ENCODE data around the gene KLHDC10. TPM values are rescaled to one million over a fixed set of nuclear protein-coding genes. Genes with fewer than 3 reads are reported as not detected.
A peak's percentile ranks its signal among the peaks of the same experiment; 100 is the strongest.

Gene KLHDC10, protein sequence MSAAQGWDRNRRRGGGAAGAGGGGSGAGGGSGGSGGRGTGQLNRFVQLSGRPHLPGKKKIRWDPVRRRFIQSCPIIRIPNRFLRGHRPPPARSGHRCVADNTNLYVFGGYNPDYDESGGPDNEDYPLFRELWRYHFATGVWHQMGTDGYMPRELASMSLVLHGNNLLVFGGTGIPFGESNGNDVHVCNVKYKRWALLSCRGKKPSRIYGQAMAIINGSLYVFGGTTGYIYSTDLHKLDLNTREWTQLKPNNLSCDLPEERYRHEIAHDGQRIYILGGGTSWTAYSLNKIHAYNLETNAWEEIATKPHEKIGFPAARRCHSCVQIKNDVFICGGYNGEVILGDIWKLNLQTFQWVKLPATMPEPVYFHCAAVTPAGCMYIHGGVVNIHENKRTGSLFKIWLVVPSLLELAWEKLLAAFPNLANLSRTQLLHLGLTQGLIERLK
- total RNA-seq (10 to 100 TPM; 11.3 to 36.4 (median 28.5) TPM), polyA plus RNA-seq (10 to 100 TPM; 11.8 to 25.0 TPM)
- long read RNA-seq, donor 1, partial matches to known transcripts, result 1 of 4 reads
- long read RNA-seq, donor 1, other reads (novel, unspliced or antisense), result 3 of 4 reads
- long read RNA-seq, donor 2, full-length matches to known transcripts, result 3 of 8 reads
- long read RNA-seq, donor 2, partial matches to known transcripts, result 0 of 8 reads
- long read RNA-seq, donor 2, other reads (novel, unspliced or antisense), result 5 of 8 reads
- long read RNA-seq, donor 3, partial matches to known transcripts, result 10 of 18 reads
- long read RNA-seq, donor 3, other reads (novel, unspliced or antisense), result 8 of 18 reads

DNA sequence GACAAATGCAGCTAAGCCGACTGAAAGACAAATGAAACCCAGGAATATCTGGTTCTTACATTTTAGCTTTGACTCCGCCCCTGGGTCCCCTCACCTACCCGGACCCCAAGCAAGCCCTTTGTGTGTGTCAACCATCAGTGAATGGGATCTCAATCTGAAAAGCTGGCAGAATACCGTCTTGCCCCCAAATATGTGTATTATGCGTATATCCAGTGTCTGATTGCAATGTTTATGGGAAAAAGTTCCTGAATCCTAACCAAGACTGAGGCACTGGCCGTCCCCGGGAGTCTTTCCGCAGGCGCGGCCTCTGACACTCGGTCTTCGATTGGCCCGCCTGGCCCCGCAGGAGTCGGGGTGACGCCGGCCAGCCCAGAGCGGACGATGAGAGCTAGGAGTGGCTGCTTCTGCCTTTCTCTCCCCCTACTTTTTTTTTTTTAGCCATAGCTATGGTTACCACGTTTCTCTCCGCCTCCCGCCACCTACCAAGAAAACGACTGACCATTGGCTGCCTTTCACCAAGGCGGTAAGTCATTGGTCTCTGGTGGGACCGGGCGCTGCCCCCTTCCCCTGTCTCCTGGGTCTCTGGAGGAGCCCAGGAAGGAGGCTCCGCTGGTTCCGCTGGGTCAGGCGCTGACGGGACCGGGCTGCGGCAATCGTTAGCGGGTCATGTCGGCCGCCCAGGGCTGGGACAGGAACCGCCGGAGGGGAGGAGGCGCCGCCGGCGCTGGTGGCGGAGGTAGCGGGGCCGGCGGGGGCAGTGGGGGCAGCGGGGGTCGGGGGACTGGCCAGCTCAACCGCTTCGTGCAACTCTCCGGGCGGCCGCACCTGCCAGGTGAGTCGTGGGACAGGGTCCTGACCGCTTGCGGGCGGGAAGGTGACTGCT, at the start of gene KLHDC10:
KLHDC10 (plus strand) TSS at position 557 of the 883 bp plus-strand sequence; CDS start at position 667, 110 bp downstream.
- intact Hi-C loops (cut with DNase I), result loop anchor here in 3 of 4 donors (5.0 to 10.0 kb wide), 3 partner anchors 422 to 665 kb away; partner anchors contain the start of genes KLF14 (in 1 of the 3) and MEST (in 1 of the 3)
- WGBS, 3 donors, result 1% methylated on average over 38 to 57 of the region's 57 CpGs

DNA sequence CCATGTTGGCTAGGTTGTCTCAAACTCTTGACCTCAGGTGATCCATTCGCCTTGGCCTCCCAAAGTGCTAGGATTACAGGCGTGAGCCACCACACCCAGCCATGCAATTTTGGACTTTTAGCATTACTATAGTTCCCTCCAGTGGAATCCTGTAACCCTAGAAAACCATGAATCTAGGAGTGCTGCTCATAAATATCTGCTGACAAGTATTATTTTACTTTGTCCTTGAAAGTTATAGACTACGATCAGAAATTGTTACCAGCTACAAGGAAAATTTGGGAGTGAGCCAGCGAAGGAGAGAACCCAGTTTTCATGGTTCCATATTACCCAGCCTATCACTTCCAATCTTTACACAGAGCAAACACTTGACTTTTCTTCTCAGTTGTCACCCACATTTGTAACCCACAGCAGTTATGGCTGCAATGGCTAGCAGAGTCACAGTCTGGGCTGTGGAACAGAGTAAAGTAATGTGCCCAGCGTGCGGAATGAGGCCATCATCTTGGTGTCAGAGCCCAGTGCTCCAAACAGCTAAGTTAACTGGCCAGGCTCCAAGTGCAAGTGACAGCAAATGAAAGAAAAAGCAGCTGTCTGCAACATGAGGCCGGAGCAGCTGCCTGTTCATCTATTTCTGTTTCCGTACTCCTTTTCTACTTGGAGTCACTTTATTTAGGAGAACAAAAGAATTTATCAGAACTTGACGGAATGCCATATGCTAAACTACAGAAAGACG, 49.1 kb upstream of the KLHDC10 start:
- Histone ChIP-seq H3K9me3 (no peaks in the 10 kb centered on the region), H3K4me3 (no peak overlapping the region), H3K4me1 (ENCODE audit: insufficient read depth) (no peaks in the 10 kb centered on the region), H3K27ac (no peak overlapping the region), H3K27me3 (no peaks in the 10 kb centered on the region), H3K36me3 (peaks cover 3% of the 10 kb centered on the region)
- WGBS, 3 donors, result 89 to 91% (median 90%) methylated on average over 10 of the region's 10 CpGs
- intact Hi-C loops (cut with DNase I), result no loop called here
- TF ChIP-seq, protein P1, sequence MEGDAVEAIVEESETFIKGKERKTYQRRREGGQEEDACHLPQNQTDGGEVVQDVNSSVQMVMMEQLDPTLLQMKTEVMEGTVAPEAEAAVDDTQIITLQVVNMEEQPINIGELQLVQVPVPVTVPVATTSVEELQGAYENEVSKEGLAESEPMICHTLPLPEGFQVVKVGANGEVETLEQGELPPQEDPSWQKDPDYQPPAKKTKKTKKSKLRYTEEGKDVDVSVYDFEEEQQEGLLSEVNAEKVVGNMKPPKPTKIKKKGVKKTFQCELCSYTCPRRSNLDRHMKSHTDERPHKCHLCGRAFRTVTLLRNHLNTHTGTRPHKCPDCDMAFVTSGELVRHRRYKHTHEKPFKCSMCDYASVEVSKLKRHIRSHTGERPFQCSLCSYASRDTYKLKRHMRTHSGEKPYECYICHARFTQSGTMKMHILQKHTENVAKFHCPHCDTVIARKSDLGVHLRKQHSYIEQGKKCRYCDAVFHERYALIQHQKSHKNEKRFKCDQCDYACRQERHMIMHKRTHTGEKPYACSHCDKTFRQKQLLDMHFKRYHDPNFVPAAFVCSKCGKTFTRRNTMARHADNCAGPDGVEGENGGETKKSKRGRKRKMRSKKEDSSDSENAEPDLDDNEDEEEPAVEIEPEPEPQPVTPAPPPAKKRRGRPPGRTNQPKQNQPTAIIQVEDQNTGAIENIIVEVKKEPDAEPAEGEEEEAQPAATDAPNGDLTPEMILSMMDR (IDR thresholded peaks at IDR 0.05), result no peak
- TF ChIP-seq POLR2A (IDR thresholded peaks at IDR 0.05) (no peak), EP300 (IDR thresholded peaks at IDR 0.05) (no peak)
- DNase-seq, result no peak

More for the DNA sequence above, at the start of gene KLHDC10:
- H3K9me3 ChIP-seq, result no peaks in the 10 kb centered on the region
- DNase-seq, result peak; percentile 96 to 99 (median 97)
- peak within 1 kb of the TSS; percentile 84 for H3K4me3 ChIP-seq
- peak within 1 kb of the TSS in 1 of 2 donors; percentile 73 for H3K27ac ChIP-seq
- no peaks in the 10 kb centered on the region for H3K36me3 ChIP-seq
- peaks cover 4% of the 10 kb centered on the region for H3K4me1 ChIP-seq (ENCODE audit: insufficient read depth)
- TF ChIP-seq, protein P1 (IDR thresholded peaks at IDR 0.05), result peak in 1 of 3 donors; percentile 8
- no peak for TF ChIP-seq POLR2A (IDR thresholded peaks at IDR 0.05)
- no peak for TF ChIP-seq EP300 (IDR thresholded peaks at IDR 0.05)
- no peaks in the 10 kb centered on the region for H3K27me3 ChIP-seq

DNA sequence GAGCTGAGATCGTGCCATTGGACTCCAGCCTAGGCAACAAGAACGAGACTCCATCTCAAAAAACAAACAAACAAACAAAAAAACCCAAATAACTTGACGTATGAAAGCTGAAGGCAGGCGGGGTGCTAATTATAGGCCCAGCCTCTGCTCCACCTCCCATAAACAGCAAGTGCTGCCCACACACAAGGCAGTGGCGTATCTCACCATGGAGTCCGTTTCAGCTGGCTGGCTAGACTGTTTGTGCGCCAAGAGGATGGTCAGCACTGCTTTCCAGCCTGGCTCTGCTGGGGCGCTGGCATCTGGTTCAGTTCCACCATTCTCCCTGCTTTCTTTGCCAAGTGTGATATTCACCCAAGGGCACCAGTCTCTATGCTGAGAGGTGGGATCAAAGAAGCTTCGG, 48.2 kb upstream of the KLHDC10 start:
- Histone ChIP-seq H3K4me1 (ENCODE audit: insufficient read depth) (no peaks in the 10 kb centered on the region), H3K27me3 (no peaks in the 10 kb centered on the region), H3K9me3 (no peaks in the 10 kb centered on the region), H3K36me3 (peaks cover 3% of the 10 kb centered on the region), H3K4me3 (no peak overlapping the region), H3K27ac (no peak overlapping the region)
- TF ChIP-seq, protein P1 (IDR thresholded peaks at IDR 0.05), result no peak
- TF ChIP-seq POLR2A (IDR thresholded peaks at IDR 0.05) (no peak), EP300 (IDR thresholded peaks at IDR 0.05) (no peak)
- intact Hi-C loops (cut with DNase I), result no loop called here
- WGBS, 3 donors, result 88 to 92% (median 89%) methylated on average over 9 of the region's 9 CpGs
- no peak for DNase-seq
